Right cardiac atrium (tissue), 5 donors: ENCODE results near the gene LRP1B. TPM values are rescaled to one million over a fixed set of nuclear protein-coding genes. Genes with fewer than 3 reads are reported as not detected.

Experiments
- ATAC-seq, 2 donors: fragments of 200-7000 bp; cut with Tn5 transposase; one replicate each; pipeline versions ENCODE4 v1.8.0 to v1.9.1; 2020; ENCODE audit warnings: moderate library complexity in 2 of 2, mild to moderate bottlenecking in 1 of 2
- DNase-seq, 3 donors: peaks; one replicate each; pipeline ENCODE4 v3.0.0-alpha.2; 2020
- H3K27ac ChIP-seq: one replicate; pipeline ENCODE4 v1.5.1; 2013; ENCODE audit warnings: mild to moderate bottlenecking, low read length, control low read depth, moderate library complexity
- H3K27me3 ChIP-seq: one replicate; pipeline ENCODE4 v1.6.1; 2013; ENCODE audit not compliant: control insufficient read depth, insufficient read depth
- H3K4me1 ChIP-seq: one replicate; pipeline ENCODE4 v1.6.1; 2013; ENCODE audit warnings: low read length; ENCODE audit not compliant: control insufficient read depth, insufficient read depth
- H3K4me3 ChIP-seq: one replicate; pipeline ENCODE4 v1.5.1; 2013; ENCODE audit warnings: low read length, control low read depth
- H3K9me3 ChIP-seq: one replicate; pipeline ENCODE4 v1.6.1; 2013; ENCODE audit warnings: low read length; ENCODE audit not compliant: control insufficient read depth
- WGBS: extraction: QIAGEN DNeasy Blood & Tissue Kit; methylation state at CpG from one replicate; pipeline ENCODE4 v1.1.7; 2013; 5-methylcytosine and 5-hydroxymethylcytosine counted together
- intact Hi-C, 4 donors: fragments of 100-400 bp; cut with DNase I; formaldehyde crosslinking; loops; one replicate each; pipeline versions ENCODE4 v1.11.0 to v1.14.0; 2022 to 2023
- polyA plus RNA-seq: library from polyadenylated mRNA; stranded (reverse); fragments of 200-250 nt; gene quantifications from one replicate; pipeline ENCODE4 v1.2.3, GENCODE V29; 2013
- total RNA-seq, 4 donors: library from RNA; stranded (reverse); fragmentation: NEBNext Ultra II Directional; extraction: Animal tissue kit (Norgen Biotek cat#: 25700); gene quantifications; one replicate each; pipeline ENCODE4 v1.2.1, GENCODE V29; 2021
- donor health status: healthy with polysubstance abuse.
- donor health status: DM: no; HTN: yes; CAD: no.
- donor health status: DM: no; HTN: no; CAD: no.
- donor health status: DM: no; HTN: yes; CAD: no; lungs with severe emphysema.
- donor health status: DM: yes; HTN: yes; CAD: no.

The LRP1B gene
- total and polyA plus RNA-seq, 5 donors: 0.21 to 1.8 (median 0.34) TPM

DNA sequence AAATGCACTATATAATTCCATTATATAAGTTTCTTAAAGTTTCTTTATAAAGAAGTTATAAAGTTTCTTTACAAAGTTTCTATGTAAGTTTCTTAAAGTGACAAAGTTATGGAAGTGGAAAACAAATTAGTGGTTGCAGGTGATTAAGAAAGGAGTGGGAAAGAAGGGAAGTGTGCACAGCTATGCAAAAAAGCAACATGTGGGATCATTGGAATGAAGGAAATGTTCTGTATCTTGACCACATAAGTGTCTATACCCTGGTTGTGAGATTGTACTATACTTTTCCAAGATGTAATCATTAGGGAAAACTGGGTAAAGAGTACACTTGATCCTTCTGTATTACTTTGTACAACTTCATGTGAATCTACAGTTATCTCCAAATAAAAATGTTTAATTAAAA is 1541.1 kb downstream of the LRP1B start:
- Histone ChIP-seq H3K27ac (no peak overlapping the region), H3K4me1 (no peaks in the 10 kb centered on the region), H3K9me3 (no peaks in the 10 kb centered on the region), H3K4me3 (no peak overlapping the region), H3K27me3 (no peaks in the 10 kb centered on the region)
- no peak for ATAC-seq
- DNase-seq: no peak
- intact Hi-C loops: no loop called here

- ATAC-seq (no peak), DNase-seq (no peak)
- H3K4me1 ChIP-seq: no peaks in the 10 kb centered on the region
- H3K9me3 ChIP-seq: no peaks in the 10 kb centered on the region
- intact Hi-C loops: no loop called here
- no peaks in the 10 kb centered on the region for H3K27me3 ChIP-seq
- H3K27ac ChIP-seq: no peak overlapping the region
- H3K4me3 ChIP-seq: no peak overlapping the region
- 63% methylated on average over 1 of the region's 1 CpG for WGBS
These were observed 1541.5 kb downstream of the LRP1B start for GRCh38 chr2:140589273-140589672.

DNA sequence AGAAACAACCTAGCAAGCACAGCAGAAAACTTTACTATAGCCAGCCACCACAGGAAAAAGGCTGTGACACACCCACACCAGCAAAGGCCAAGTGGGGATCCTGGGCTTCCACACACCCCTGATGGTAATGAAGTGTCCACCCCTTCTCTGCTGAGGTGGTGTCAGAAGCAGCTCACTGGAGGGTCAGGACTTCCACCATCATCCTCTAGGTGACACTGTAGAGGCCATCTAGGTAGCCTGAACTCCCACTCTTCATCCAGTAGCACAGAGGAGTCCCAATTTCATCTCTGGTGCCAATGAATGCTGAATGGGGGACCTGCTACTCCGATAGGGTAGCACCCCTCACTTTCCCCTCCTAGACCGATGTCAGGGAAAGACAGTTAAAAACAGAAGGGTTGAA is 1544.4 kb downstream of the LRP1B start:
- intact Hi-C loops: no loop called here
- WGBS: 59% methylated on average over 2 of the region's 2 CpGs
- no peaks in the 10 kb centered on the region for H3K4me1 ChIP-seq
- no peak overlapping the region for H3K27ac ChIP-seq
- H3K4me3 ChIP-seq: no peak overlapping the region
- no peaks in the 10 kb centered on the region for H3K9me3 ChIP-seq
- ATAC-seq (no peak), DNase-seq (no peak)
- no peaks in the 10 kb centered on the region for H3K27me3 ChIP-seq

GRCh38 chr2:140585016-140585415 is 1545.8 kb downstream of the LRP1B start:
- DNase-seq (no peak), ATAC-seq (no peak)
- Histone ChIP-seq H3K27ac (no peak overlapping the region), H3K27me3 (no peaks in the 10 kb centered on the region), H3K4me1 (no peaks in the 10 kb centered on the region), H3K4me3 (no peak overlapping the region), H3K9me3 (no peaks in the 10 kb centered on the region)
- intact Hi-C loops: no loop called here
- 32% methylated on average over 2 of the region's 2 CpGs for WGBS

DNA sequence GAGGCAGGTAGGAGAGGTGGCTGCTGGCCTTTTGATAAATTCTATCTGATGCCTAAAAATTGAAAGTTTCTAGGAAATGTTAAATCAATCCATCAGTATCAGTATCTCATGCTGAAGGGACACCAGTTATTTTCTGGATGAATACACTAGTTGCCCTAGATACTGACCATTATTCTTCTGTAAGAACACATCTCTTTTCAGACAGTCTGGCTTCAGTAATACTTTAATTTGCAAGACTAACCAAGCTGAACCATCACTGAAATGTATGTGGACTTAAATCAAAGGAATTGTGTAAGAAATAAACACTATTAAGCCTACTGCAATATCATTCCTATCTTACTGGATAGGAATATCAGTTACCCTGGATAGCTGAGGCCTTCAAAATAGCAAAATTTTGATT is 1546.3 kb downstream of the LRP1B start:
- intact Hi-C loops: no loop called here
- no peak overlapping the region for H3K4me3 ChIP-seq
- no peaks in the 10 kb centered on the region for H3K4me1 ChIP-seq
- H3K9me3 ChIP-seq: no peaks in the 10 kb centered on the region
- H3K27ac ChIP-seq: no peak overlapping the region
- DNase-seq (no peak), ATAC-seq (no peak)
- H3K27me3 ChIP-seq: no peaks in the 10 kb centered on the region

DNA sequence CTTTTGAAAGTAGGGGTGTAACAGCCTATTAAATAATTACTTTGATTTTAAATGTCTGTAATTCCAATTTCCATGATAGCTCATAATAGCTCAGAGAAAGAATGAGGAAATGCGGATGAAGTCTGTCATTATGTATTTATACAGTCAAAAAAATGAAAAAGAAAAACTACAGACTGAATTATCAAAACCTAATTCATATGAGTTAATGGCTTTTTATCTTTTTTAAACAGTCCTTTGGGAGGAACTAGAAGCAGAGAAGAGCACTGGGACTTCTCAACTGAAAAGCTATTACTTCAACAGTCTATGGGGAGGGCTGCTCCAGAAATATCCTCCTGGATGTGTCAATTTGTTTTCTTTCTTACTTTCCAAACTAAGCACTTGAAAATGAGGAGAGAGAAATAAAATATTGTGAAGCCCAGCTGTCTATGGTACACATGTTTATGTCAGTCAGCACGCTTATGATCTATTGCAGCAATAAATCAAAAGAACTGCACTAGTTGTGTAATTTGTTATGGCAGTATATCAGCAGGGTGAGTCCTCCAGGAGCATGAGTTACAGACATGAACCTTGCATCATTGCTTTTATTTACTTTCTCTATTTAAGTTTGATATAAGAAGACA is 1550.2 kb downstream of the LRP1B start:
- H3K4me1 ChIP-seq: no peaks in the 10 kb centered on the region
- WGBS: 53% methylated on average over 2 of the region's 2 CpGs
- no peaks in the 10 kb centered on the region for H3K27me3 ChIP-seq
- intact Hi-C loops: no loop called here
- no peak overlapping the region for H3K27ac ChIP-seq
- DNase-seq: no peak
- H3K4me3 ChIP-seq: no peak overlapping the region
- no peaks in the 10 kb centered on the region for H3K9me3 ChIP-seq
- no peak for ATAC-seq

- 88% methylated on average over 2 of the region's 2 CpGs for WGBS
- H3K9me3 ChIP-seq: no peaks in the 10 kb centered on the region
- no peak for ATAC-seq
- intact Hi-C loops: no loop called here
- no peak for DNase-seq
- no peaks in the 10 kb centered on the region for H3K4me1 ChIP-seq
- no peak overlapping the region for H3K4me3 ChIP-seq
- no peak overlapping the region for H3K27ac ChIP-seq
- no peaks in the 10 kb centered on the region for H3K27me3 ChIP-seq
These were observed 1553.4 kb downstream of the LRP1B start for GRCh38 chr2:140577453-140577852.

GRCh38 chr2:140567734-140568133 is 1563.1 kb downstream of the LRP1B start:
- Histone ChIP-seq H3K4me3 (no peak overlapping the region), H3K27me3 (no peaks in the 10 kb centered on the region), H3K27ac (no peak overlapping the region), H3K9me3 (no peaks in the 10 kb centered on the region), H3K4me1 (no peaks in the 10 kb centered on the region)
- no peak for DNase-seq
- no peak for ATAC-seq
- WGBS: 91% methylated on average over 2 of the region's 2 CpGs
- intact Hi-C loops: no loop called here

DNA sequence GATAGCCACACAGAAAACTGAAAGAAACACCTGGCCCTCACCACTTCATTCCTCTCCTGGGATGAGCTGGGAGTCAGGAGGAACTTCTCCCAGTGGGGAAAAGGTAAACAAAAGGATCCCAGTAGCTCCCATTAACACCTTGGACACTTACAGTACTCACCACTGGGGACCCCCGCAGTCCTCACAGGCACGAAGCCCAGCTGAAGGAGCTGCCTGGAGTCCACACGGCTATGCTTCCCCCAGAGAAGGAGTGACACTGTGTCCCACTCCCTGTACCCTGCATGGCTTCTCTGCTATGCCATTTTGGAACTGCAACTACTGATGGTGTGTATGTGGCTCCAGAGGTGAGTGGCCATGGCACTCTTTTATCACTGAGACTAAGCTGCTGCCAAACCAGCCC is 1565.1 kb downstream of the LRP1B start:
- ATAC-seq (no peak), DNase-seq (no peak)
- no peaks in the 10 kb centered on the region for H3K27me3 ChIP-seq
- 59% methylated on average over 3 of the region's 3 CpGs for WGBS
- H3K27ac ChIP-seq: no peak overlapping the region
- intact Hi-C loops: no loop called here
- H3K4me3 ChIP-seq: no peak overlapping the region
- no peaks in the 10 kb centered on the region for H3K4me1 ChIP-seq
- no peaks in the 10 kb centered on the region for H3K9me3 ChIP-seq

- Histone ChIP-seq H3K27me3 (no peaks in the 10 kb centered on the region), H3K9me3 (no peaks in the 10 kb centered on the region), H3K4me1 (no peaks in the 10 kb centered on the region), H3K27ac (no peak overlapping the region), H3K4me3 (no peak overlapping the region)
- DNase-seq: no peak
- whole genome bisulfite sequencing: 92% methylated on average over 2 of the region's 2 CpGs
- intact Hi-C loops: no loop called here
- ATAC-seq: no peak
These were observed 1575.1 kb downstream of the LRP1B start for GRCh38 chr2:140555701-140556100.

- intact Hi-C loops: no loop called here
- H3K9me3 ChIP-seq: no peaks in the 10 kb centered on the region
- H3K27me3 ChIP-seq: no peaks in the 10 kb centered on the region
- no peak overlapping the region for H3K4me3 ChIP-seq
- ATAC-seq (no peak), DNase-seq (no peak)
- 92% methylated on average over 3 of the region's 3 CpGs for WGBS
- H3K4me1 ChIP-seq: no peaks in the 10 kb centered on the region
- H3K27ac ChIP-seq: no peak overlapping the region
These were observed 1578.2 kb downstream of the LRP1B start for GRCh38 chr2:140552634-140553033.

DNA sequence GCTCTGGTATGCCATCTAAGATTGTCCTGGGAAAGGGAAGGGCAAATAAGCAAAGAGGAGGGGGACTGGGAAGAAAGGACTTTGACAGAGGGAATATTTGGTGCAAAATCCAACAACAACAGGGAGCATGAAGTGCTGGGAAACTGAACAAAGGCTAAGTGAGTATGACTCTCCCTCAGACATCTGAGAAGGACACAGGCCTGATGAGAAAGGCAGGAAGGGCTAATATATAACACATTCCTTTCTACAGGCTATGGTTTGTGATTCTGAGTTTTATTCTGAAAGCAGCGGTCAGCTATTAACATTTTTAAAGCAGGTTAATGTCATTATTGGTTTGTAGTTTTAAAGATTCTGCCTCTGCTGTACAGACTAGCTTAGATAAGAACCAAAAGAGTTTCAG is 1579.5 kb downstream of the LRP1B start:
- Histone ChIP-seq H3K4me1 (no peaks in the 10 kb centered on the region), H3K27ac (no peak overlapping the region), H3K27me3 (no peaks in the 10 kb centered on the region), H3K9me3 (no peaks in the 10 kb centered on the region), H3K4me3 (no peak overlapping the region)
- intact Hi-C loops: no loop called here
- WGBS: 89% methylated on average over 1 of the region's 1 CpG
- ATAC-seq: no peak
- no peak for DNase-seq
